GM23338 (cell line): ENCODE measurements around the gene RXFP3. TPM values are rescaled to one million over a fixed set of nuclear protein-coding genes. Genes with fewer than 3 reads are reported as not detected.
A peak's percentile ranks its signal among the peaks of the same experiment; 100 is the strongest.

Experiments
- ATAC-seq: fragments of 200-7000 bp; cut with Tn5 transposase; 3 replicates; pipeline ENCODE4 v1.9.1; 2020
- DNase-seq: peaks from one replicate; pipeline ENCODE4 v3.0.0-alpha.2; 2015; ENCODE audit warnings: low spot score
- H2AFZ ChIP-seq: fragments of 200-600 bp; sonication (generic); 2 replicates; pipeline ENCODE4 v1.8.0; 2016; ENCODE audit warnings: antibody characterized with exemption, mild to moderate bottlenecking, moderate library complexity
- H3F3A ChIP-seq: fragments of 200-600 bp; sonication (generic); replicated peaks from 2 replicates; pipeline ENCODE4 v1.8.0; 2017; ENCODE audit warnings: antibody characterized with exemption, mixed run types, low read depth
- H3K27ac ChIP-seq: fragments of 200-600 bp; sonication (generic); 2 replicates; pipeline ENCODE4 v1.6.1; 2016; ENCODE audit warnings: low read depth
- H3K27me3 ChIP-seq: fragments of 200-600 bp; sonication (generic); 2 replicates; pipeline ENCODE4 v1.8.0; 2016; ENCODE audit warnings: mild to moderate bottlenecking, mixed run types, moderate library complexity; ENCODE audit not compliant: insufficient read depth
- H3K36me3 ChIP-seq: fragments of 200-600 bp; sonication (generic); 2 replicates; pipeline ENCODE4 v1.8.0; 2016; ENCODE audit warnings: mild to moderate bottlenecking; ENCODE audit not compliant: insufficient read depth
- H3K4me1 ChIP-seq: fragments of 200-600 bp; sonication (generic); 2 replicates; pipeline ENCODE4 v1.8.0; 2016; ENCODE audit warnings: mild to moderate bottlenecking, moderate library complexity; ENCODE audit not compliant: insufficient read depth
- H3K4me2 ChIP-seq: fragments of 200-600 bp; sonication (generic); 2 replicates; pipeline ENCODE4 v1.7.1; 2017; ENCODE audit warnings: mixed run types
- H3K4me3 ChIP-seq: fragments of 200-600 bp; sonication (generic); 2 replicates; pipeline ENCODE4 v1.6.1; 2016; ENCODE audit warnings: mixed run types
- H3K79me2 ChIP-seq: fragments of 200-600 bp; sonication (generic); replicated peaks from 2 replicates; pipeline ENCODE4 v1.8.0; 2017; ENCODE audit warnings: mild to moderate bottlenecking; ENCODE audit not compliant: insufficient read depth
- H3K9me2 ChIP-seq: fragments of 200-600 bp; sonication (generic); 2 replicates; pipeline ENCODE4 v1.8.0; 2017; ENCODE audit not compliant: insufficient read depth
- H4K20me1 ChIP-seq: fragments of 200-600 bp; sonication (generic); replicated peaks from 2 replicates; pipeline ENCODE4 v1.8.0; 2017; ENCODE audit warnings: mild to moderate bottlenecking; ENCODE audit not compliant: insufficient read depth
- H3K27ac Mint-ChIP-seq: 2 replicates; pipeline ENCODE4 v1.8.0; 2020; ENCODE audit warnings: inconsistent platforms, mild to moderate bottlenecking, moderate library complexity, mixed read lengths
- H3K27me3 Mint-ChIP-seq: 3 replicates; pipeline ENCODE4 v1.8.0; 2022; ENCODE audit warnings: low read depth, mild to moderate bottlenecking, moderate library complexity, mixed read lengths, inconsistent platforms; ENCODE audit not compliant: insufficient read depth, poor library complexity
- H3K36me3 Mint-ChIP-seq: 3 replicates; pipeline ENCODE4 v1.8.0; 2021; ENCODE audit warnings: low read depth, mild to moderate bottlenecking, inconsistent platforms, moderate library complexity, mixed read lengths
- H3K4me1 Mint-ChIP-seq: 3 replicates; pipeline ENCODE4 v1.8.0; 2020; ENCODE audit warnings: mild to moderate bottlenecking, inconsistent platforms, mixed read lengths
- H3K4me3 Mint-ChIP-seq: 3 replicates; pipeline ENCODE4 v1.8.0; 2021; ENCODE audit warnings: moderate library complexity, mild to moderate bottlenecking, inconsistent platforms, mixed read lengths
- H3K9me3 Mint-ChIP-seq: 3 replicates; pipeline ENCODE4 v1.8.0; 2020; ENCODE audit warnings: moderate library complexity, mild to moderate bottlenecking, inconsistent platforms, mixed read lengths
- CREB1 ChIP-seq: fragments of 250-450 bp; sonication (Bioruptor Pico); IDR thresholded peaks from 2 replicates; pipeline ENCODE4 v1.5.0; 2020; ENCODE audit warnings: low read depth, mild to moderate bottlenecking, moderate library complexity
- EZH2 ChIP-seq: fragments of 200-600 bp; sonication (generic); IDR thresholded peaks from one replicate; pipeline ENCODE4 v1.8.0; 2017; ENCODE audit warnings: antibody characterized with exemption, mild to moderate bottlenecking, low read depth; ENCODE audit not compliant: unreplicated experiment
- EZH2phosphoT487 ChIP-seq: fragments of 200-600 bp; sonication (generic); IDR thresholded peaks from one replicate; pipeline ENCODE4 v1.8.1; 2018; ENCODE audit warnings: antibody characterized with exemption; ENCODE audit not compliant: unreplicated experiment
- JUNB ChIP-seq: IDR thresholded peaks from one replicate; pipeline ENCODE4 v1.6.1; 2016; ENCODE audit warnings: antibody characterized with exemption; ENCODE audit not compliant: unreplicated experiment
- NANOG ChIP-seq: IDR thresholded peaks from 2 replicates; pipeline ENCODE4 v1.6.1; 2016; ENCODE audit warnings: antibody characterized with exemption, borderline replicate concordance
- POLR2AphosphoS5 ChIP-seq: IDR thresholded peaks from 2 replicates; pipeline ENCODE4 v1.6.1; 2016; ENCODE audit warnings: antibody characterized with exemption, low read depth
- STAT1 ChIP-seq: IDR thresholded peaks from one replicate; pipeline ENCODE4 v1.6.1; 2016; ENCODE audit warnings: antibody characterized with exemption; ENCODE audit not compliant: unreplicated experiment
- ZNF114 ChIP-seq: fragments of 250-450 bp; sonication (Bioruptor Pico); IDR thresholded peaks from 2 replicates; pipeline ENCODE4 v1.5.0; 2020; ENCODE audit warnings: mild to moderate bottlenecking, moderate library complexity
- polyA plus RNA-seq: library from polyadenylated mRNA; unstranded; fragments of >200 nt; fragmentation: Nextera tagmentation; extraction: Ambion mirVana; gene quantifications from 2 replicates; pipeline ENCODE4 v1.2.1, GENCODE V29; 2016
- total RNA-seq: library from RNA; depleted of rRNA; stranded (reverse); fragments of >200 nt; shearing (Covaris generic); gene quantifications from 2 replicates; pipeline ENCODE4 v1.2.3, GENCODE V29; 2014
- TF ChIP-seq, protein P1 (sequence below): fragments of 250-450 bp; sonication (Bioruptor Pico); IDR thresholded peaks from 2 replicates; pipeline ENCODE4 v1.5.0; 2020; ENCODE audit warnings: mild to moderate bottlenecking, moderate library complexity
- TF ChIP-seq, protein P2 (sequence below): IDR thresholded peaks from one replicate; pipeline ENCODE4 v1.6.1; 2018; ENCODE audit warnings: antibody characterized with exemption; ENCODE audit not compliant: unreplicated experiment
- TF ChIP-seq, protein P3 (sequence below): IDR thresholded peaks from 2 replicates; pipeline ENCODE4 v1.6.1; 2016; ENCODE audit warnings: antibody characterized with exemption
- TF ChIP-seq, protein P4 (sequence below), 2 experiments: fragments of 200-600 bp in 1 of 2; sonication (generic) in 1 of 2; conservative IDR thresholded peaks; 2 replicates each; pipeline versions ENCODE4 v1.5.1 to v1.6.1; 2016 to 2017; ENCODE audit warnings: antibody characterized with exemption in 2 of 2, low read depth in 2 of 2, mild to moderate bottlenecking in 2 of 2, moderate library complexity in 1 of 2

Gene RXFP3
- total and polyA plus RNA-seq, 2 experiments from 2014 or later: not detected

DNA sequence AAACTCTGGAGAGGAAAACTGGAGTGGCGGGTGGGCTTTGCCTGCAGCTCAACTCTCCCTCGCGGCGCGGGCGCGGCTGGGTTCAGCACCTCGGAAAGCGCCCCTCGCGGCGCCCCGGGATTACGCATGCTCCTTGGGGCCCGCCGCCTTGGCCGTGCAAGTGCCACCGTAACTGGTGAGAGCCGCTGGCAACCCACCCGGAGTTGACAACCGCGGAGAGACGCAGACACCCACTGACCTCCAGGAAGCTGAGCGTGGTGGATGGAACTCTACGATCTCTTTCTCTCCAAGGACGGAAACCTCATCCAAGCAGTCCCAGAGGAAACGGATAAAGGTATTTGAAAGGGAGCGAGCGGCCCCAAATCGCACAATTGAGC, 194 bp upstream of the RXFP3 start (continued):
- TF ChIP-seq, protein P1, sequence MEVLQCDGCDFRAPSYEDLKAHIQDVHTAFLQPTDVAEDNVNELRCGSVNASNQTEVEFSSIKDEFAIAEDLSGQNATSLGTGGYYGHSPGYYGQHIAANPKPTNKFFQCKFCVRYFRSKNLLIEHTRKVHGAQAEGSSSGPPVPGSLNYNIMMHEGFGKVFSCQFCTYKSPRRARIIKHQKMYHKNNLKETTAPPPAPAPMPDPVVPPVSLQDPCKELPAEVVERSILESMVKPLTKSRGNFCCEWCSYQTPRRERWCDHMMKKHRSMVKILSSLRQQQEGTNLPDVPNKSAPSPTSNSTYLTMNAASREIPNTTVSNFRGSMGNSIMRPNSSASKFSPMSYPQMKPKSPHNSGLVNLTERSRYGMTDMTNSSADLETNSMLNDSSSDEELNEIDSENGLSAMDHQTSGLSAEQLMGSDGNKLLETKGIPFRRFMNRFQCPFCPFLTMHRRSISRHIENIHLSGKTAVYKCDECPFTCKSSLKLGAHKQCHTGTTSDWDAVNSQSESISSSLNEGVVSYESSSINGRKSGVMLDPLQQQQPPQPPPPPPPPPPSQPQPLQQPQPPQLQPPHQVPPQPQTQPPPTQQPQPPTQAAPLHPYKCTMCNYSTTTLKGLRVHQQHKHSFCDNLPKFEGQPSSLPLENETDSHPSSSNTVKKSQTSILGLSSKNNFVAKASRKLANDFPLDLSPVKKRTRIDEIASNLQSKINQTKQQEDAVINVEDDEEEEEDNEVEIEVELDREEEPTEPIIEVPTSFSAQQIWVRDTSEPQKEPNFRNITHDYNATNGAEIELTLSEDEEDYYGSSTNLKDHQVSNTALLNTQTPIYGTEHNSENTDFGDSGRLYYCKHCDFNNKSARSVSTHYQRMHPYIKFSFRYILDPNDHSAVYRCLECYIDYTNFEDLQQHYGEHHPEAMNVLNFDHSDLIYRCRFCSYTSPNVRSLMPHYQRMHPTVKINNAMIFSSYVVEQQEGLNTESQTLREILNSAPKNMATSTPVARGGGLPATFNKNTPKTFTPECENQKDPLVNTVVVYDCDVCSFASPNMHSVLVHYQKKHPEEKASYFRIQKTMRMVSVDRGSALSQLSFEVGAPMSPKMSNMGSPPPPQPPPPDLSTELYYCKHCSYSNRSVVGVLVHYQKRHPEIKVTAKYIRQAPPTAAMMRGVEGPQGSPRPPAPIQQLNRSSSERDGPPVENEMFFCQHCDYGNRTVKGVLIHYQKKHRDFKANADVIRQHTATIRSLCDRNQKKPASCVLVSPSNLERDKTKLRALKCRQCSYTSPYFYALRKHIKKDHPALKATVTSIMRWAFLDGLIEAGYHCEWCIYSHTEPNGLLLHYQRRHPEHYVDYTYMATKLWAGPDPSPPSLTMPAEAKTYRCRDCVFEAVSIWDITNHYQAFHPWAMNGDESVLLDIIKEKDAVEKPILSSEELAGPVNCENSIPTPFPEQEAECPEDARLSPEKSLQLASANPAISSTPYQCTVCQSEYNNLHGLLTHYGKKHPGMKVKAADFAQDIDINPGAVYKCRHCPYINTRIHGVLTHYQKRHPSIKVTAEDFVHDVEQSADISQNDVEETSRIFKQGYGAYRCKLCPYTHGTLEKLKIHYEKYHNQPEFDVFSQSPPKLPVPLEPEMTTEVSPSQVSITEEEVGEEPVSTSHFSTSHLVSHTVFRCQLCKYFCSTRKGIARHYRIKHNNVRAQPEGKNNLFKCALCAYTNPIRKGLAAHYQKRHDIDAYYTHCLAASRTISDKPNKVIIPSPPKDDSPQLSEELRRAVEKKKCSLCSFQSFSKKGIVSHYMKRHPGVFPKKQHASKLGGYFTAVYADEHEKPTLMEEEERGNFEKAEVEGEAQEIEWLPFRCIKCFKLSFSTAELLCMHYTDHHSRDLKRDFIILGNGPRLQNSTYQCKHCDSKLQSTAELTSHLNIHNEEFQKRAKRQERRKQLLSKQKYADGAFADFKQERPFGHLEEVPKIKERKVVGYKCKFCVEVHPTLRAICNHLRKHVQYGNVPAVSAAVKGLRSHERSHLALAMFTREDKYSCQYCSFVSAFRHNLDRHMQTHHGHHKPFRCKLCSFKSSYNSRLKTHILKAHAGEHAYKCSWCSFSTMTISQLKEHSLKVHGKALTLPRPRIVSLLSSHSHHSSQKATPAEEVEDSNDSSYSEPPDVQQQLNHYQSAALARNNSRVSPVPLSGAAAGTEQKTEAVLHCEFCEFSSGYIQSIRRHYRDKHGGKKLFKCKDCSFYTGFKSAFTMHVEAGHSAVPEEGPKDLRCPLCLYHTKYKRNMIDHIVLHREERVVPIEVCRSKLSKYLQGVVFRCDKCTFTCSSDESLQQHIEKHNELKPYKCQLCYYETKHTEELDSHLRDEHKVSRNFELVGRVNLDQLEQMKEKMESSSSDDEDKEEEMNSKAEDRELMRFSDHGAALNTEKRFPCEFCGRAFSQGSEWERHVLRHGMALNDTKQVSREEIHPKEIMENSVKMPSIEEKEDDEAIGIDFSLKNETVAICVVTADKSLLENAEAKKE (CRISPR knock-in tag): no peak
- TF ChIP-seq EZH2phosphoT487 (no peak), NANOG (no peak)

DNA sequence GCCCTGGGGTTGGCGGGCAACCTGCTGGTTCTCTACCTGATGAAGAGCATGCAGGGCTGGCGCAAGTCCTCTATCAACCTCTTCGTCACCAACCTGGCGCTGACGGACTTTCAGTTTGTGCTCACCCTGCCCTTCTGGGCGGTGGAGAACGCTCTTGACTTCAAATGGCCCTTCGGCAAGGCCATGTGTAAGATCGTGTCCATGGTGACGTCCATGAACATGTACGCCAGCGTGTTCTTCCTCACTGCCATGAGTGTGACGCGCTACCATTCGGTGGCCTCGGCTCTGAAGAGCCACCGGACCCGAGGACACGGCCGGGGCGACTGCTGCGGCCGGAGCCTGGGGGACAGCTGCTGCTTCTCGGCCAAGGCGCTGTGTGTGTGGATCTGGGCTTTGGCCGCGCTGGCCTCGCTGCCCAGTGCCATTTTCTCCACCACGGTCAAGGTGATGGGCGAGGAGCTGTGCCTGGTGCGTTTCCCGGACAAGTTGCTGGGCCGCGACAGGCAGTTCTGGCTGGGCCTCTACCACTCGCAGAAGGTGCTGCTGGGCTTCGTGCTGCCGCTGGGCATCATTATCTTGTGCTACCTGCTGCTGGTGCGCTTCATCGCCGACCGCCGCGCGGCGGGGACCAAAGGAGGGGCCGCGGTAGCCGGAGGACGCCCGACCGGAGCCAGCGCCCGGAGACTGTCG, 976 bp downstream of the RXFP3 start:
- H3K4me2 ChIP-seq: no peak overlapping the region; the same call in 1 of the 2 replicates
- H4K20me1 ChIP-seq: no peaks in the 10 kb centered on the region
- peaks cover 15% of the 10 kb centered on the region for H3K27me3 ChIP-seq
- H3K4me3 ChIP-seq: peak overlapping the region; percentile 80; the same call in 1 of the 2 replicates
- H2AFZ ChIP-seq: peak overlapping the region; percentile 100; the same call in 1 of the 2 replicates
- Mint-ChIP-seq H3K36me3 (no peaks in the 10 kb centered on the region), H3K9me3 (no peaks in the 10 kb centered on the region), H3K27ac (no peak overlapping the region), H3K4me3 (peak overlapping the region; percentile 85; the same call in 2 of the 3 replicates), H3K4me1 (peaks cover 20% of the 10 kb centered on the region), H3K27me3 (peaks cover 22% of the 10 kb centered on the region)
- H3K4me1 ChIP-seq: peaks cover under 1% of the 10 kb centered on the region; the same call in 1 of the 2 replicates
- DNase-seq (no peak), ATAC-seq (no peak)
- H3K27ac ChIP-seq: no peak overlapping the region
- H3F3A ChIP-seq: no peaks in the 10 kb centered on the region
- H3K79me2 ChIP-seq: no peaks in the 10 kb centered on the region
- no peaks in the 10 kb centered on the region for H3K36me3 ChIP-seq
- H3K9me2 ChIP-seq: no peaks in the 10 kb centered on the region
- TF ChIP-seq, protein P2, sequence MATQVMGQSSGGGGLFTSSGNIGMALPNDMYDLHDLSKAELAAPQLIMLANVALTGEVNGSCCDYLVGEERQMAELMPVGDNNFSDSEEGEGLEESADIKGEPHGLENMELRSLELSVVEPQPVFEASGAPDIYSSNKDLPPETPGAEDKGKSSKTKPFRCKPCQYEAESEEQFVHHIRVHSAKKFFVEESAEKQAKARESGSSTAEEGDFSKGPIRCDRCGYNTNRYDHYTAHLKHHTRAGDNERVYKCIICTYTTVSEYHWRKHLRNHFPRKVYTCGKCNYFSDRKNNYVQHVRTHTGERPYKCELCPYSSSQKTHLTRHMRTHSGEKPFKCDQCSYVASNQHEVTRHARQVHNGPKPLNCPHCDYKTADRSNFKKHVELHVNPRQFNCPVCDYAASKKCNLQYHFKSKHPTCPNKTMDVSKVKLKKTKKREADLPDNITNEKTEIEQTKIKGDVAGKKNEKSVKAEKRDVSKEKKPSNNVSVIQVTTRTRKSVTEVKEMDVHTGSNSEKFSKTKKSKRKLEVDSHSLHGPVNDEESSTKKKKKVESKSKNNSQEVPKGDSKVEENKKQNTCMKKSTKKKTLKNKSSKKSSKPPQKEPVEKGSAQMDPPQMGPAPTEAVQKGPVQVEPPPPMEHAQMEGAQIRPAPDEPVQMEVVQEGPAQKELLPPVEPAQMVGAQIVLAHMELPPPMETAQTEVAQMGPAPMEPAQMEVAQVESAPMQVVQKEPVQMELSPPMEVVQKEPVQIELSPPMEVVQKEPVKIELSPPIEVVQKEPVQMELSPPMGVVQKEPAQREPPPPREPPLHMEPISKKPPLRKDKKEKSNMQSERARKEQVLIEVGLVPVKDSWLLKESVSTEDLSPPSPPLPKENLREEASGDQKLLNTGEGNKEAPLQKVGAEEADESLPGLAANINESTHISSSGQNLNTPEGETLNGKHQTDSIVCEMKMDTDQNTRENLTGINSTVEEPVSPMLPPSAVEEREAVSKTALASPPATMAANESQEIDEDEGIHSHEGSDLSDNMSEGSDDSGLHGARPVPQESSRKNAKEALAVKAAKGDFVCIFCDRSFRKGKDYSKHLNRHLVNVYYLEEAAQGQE: no peak
- TF ChIP-seq CREB1 (no peak), POLR2AphosphoS5 (no peak), EZH2phosphoT487 (no peak), STAT1 (no peak), JUNB (no peak), EZH2 (no peak), ZNF114 (CRISPR knock-in tag) (no peak), NANOG (no peak)
- TF ChIP-seq, protein P3, sequence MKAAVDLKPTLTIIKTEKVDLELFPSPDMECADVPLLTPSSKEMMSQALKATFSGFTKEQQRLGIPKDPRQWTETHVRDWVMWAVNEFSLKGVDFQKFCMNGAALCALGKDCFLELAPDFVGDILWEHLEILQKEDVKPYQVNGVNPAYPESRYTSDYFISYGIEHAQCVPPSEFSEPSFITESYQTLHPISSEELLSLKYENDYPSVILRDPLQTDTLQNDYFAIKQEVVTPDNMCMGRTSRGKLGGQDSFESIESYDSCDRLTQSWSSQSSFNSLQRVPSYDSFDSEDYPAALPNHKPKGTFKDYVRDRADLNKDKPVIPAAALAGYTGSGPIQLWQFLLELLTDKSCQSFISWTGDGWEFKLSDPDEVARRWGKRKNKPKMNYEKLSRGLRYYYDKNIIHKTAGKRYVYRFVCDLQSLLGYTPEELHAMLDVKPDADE: no peak
- TF ChIP-seq, protein P4, sequence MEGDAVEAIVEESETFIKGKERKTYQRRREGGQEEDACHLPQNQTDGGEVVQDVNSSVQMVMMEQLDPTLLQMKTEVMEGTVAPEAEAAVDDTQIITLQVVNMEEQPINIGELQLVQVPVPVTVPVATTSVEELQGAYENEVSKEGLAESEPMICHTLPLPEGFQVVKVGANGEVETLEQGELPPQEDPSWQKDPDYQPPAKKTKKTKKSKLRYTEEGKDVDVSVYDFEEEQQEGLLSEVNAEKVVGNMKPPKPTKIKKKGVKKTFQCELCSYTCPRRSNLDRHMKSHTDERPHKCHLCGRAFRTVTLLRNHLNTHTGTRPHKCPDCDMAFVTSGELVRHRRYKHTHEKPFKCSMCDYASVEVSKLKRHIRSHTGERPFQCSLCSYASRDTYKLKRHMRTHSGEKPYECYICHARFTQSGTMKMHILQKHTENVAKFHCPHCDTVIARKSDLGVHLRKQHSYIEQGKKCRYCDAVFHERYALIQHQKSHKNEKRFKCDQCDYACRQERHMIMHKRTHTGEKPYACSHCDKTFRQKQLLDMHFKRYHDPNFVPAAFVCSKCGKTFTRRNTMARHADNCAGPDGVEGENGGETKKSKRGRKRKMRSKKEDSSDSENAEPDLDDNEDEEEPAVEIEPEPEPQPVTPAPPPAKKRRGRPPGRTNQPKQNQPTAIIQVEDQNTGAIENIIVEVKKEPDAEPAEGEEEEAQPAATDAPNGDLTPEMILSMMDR (conservative IDR thresholded peaks at IDR 0.05; ENCODE audit: low read depth in 2 of 2): no peak
